GM23338 (cell line): ENCODE results near the gene FOXE3. TPM values are rescaled to one million over a fixed set of nuclear protein-coding genes. Genes with fewer than 3 reads are reported as not detected.

Experiments used
- ATAC-seq: fragments of 200-7000 bp; cut with Tn5 transposase; 3 replicates; pipeline ENCODE4 v1.9.1; 2020
- DNase-seq: peaks from one replicate; pipeline ENCODE4 v3.0.0-alpha.2; 2015; ENCODE audit warnings: low spot score
- H2AFZ ChIP-seq: fragments of 200-600 bp; sonication (generic); 2 replicates; pipeline ENCODE4 v1.8.0; 2016; ENCODE audit warnings: antibody characterized with exemption, mild to moderate bottlenecking, moderate library complexity
- H3F3A ChIP-seq: fragments of 200-600 bp; sonication (generic); replicated peaks from 2 replicates; pipeline ENCODE4 v1.8.0; 2017; ENCODE audit warnings: antibody characterized with exemption, mixed run types, low read depth
- H3K27ac ChIP-seq: fragments of 200-600 bp; sonication (generic); 2 replicates; pipeline ENCODE4 v1.6.1; 2016; ENCODE audit warnings: low read depth
- H3K27me3 ChIP-seq: fragments of 200-600 bp; sonication (generic); 2 replicates; pipeline ENCODE4 v1.8.0; 2016; ENCODE audit warnings: mild to moderate bottlenecking, mixed run types, moderate library complexity; ENCODE audit not compliant: insufficient read depth
- H3K36me3 ChIP-seq: fragments of 200-600 bp; sonication (generic); 2 replicates; pipeline ENCODE4 v1.8.0; 2016; ENCODE audit warnings: mild to moderate bottlenecking; ENCODE audit not compliant: insufficient read depth
- H3K4me1 ChIP-seq: fragments of 200-600 bp; sonication (generic); 2 replicates; pipeline ENCODE4 v1.8.0; 2016; ENCODE audit warnings: mild to moderate bottlenecking, moderate library complexity; ENCODE audit not compliant: insufficient read depth
- H3K4me2 ChIP-seq: fragments of 200-600 bp; sonication (generic); 2 replicates; pipeline ENCODE4 v1.7.1; 2017; ENCODE audit warnings: mixed run types
- H3K4me3 ChIP-seq: fragments of 200-600 bp; sonication (generic); 2 replicates; pipeline ENCODE4 v1.6.1; 2016; ENCODE audit warnings: mixed run types
- H3K79me2 ChIP-seq: fragments of 200-600 bp; sonication (generic); replicated peaks from 2 replicates; pipeline ENCODE4 v1.8.0; 2017; ENCODE audit warnings: mild to moderate bottlenecking; ENCODE audit not compliant: insufficient read depth
- H3K9me2 ChIP-seq: fragments of 200-600 bp; sonication (generic); 2 replicates; pipeline ENCODE4 v1.8.0; 2017; ENCODE audit not compliant: insufficient read depth
- H4K20me1 ChIP-seq: fragments of 200-600 bp; sonication (generic); replicated peaks from 2 replicates; pipeline ENCODE4 v1.8.0; 2017; ENCODE audit warnings: mild to moderate bottlenecking; ENCODE audit not compliant: insufficient read depth
- H3K27ac Mint-ChIP-seq: 2 replicates; pipeline ENCODE4 v1.8.0; 2020; ENCODE audit warnings: inconsistent platforms, mild to moderate bottlenecking, moderate library complexity, mixed read lengths
- H3K27me3 Mint-ChIP-seq: 3 replicates; pipeline ENCODE4 v1.8.0; 2022; ENCODE audit warnings: low read depth, mild to moderate bottlenecking, moderate library complexity, mixed read lengths, inconsistent platforms; ENCODE audit not compliant: insufficient read depth, poor library complexity
- H3K36me3 Mint-ChIP-seq: 3 replicates; pipeline ENCODE4 v1.8.0; 2021; ENCODE audit warnings: low read depth, mild to moderate bottlenecking, inconsistent platforms, moderate library complexity, mixed read lengths
- H3K4me1 Mint-ChIP-seq: 3 replicates; pipeline ENCODE4 v1.8.0; 2020; ENCODE audit warnings: mild to moderate bottlenecking, inconsistent platforms, mixed read lengths
- H3K4me3 Mint-ChIP-seq: 3 replicates; pipeline ENCODE4 v1.8.0; 2021; ENCODE audit warnings: moderate library complexity, mild to moderate bottlenecking, inconsistent platforms, mixed read lengths
- H3K9me3 Mint-ChIP-seq: 3 replicates; pipeline ENCODE4 v1.8.0; 2020; ENCODE audit warnings: moderate library complexity, mild to moderate bottlenecking, inconsistent platforms, mixed read lengths
- CREB1 ChIP-seq: fragments of 250-450 bp; sonication (Bioruptor Pico); IDR thresholded peaks from 2 replicates; pipeline ENCODE4 v1.5.0; 2020; ENCODE audit warnings: low read depth, mild to moderate bottlenecking, moderate library complexity
- EZH2phosphoT487 ChIP-seq: fragments of 200-600 bp; sonication (generic); IDR thresholded peaks from one replicate; pipeline ENCODE4 v1.8.1; 2018; ENCODE audit warnings: antibody characterized with exemption; ENCODE audit not compliant: unreplicated experiment
- JUNB ChIP-seq: IDR thresholded peaks from one replicate; pipeline ENCODE4 v1.6.1; 2016; ENCODE audit warnings: antibody characterized with exemption; ENCODE audit not compliant: unreplicated experiment
- NANOG ChIP-seq: IDR thresholded peaks from 2 replicates; pipeline ENCODE4 v1.6.1; 2016; ENCODE audit warnings: antibody characterized with exemption, borderline replicate concordance
- STAT1 ChIP-seq: IDR thresholded peaks from one replicate; pipeline ENCODE4 v1.6.1; 2016; ENCODE audit warnings: antibody characterized with exemption; ENCODE audit not compliant: unreplicated experiment
- ZNF114 ChIP-seq: fragments of 250-450 bp; sonication (Bioruptor Pico); IDR thresholded peaks from 2 replicates; pipeline ENCODE4 v1.5.0; 2020; ENCODE audit warnings: mild to moderate bottlenecking, moderate library complexity
- polyA plus RNA-seq: library from polyadenylated mRNA; unstranded; fragments of >200 nt; fragmentation: Nextera tagmentation; extraction: Ambion mirVana; gene quantifications from 2 replicates; pipeline ENCODE4 v1.2.1, GENCODE V29; 2016
- total RNA-seq: library from RNA; depleted of rRNA; stranded (reverse); fragments of >200 nt; shearing (Covaris generic); gene quantifications from 2 replicates; pipeline ENCODE4 v1.2.3, GENCODE V29; 2014
- TF ChIP-seq, protein P1 (sequence below): IDR thresholded peaks from 2 replicates; pipeline ENCODE4 v1.6.1; 2016; ENCODE audit warnings: antibody characterized with exemption
- TF ChIP-seq, protein P2 (sequence below): IDR thresholded peaks from one replicate; pipeline ENCODE4 v1.6.1; 2018; ENCODE audit warnings: antibody characterized with exemption; ENCODE audit not compliant: unreplicated experiment
- TF ChIP-seq, protein P3 (sequence below), 2 experiments: fragments of 200-600 bp in 1 of 2; sonication (generic) in 1 of 2; conservative IDR thresholded peaks; 2 replicates each; pipeline versions ENCODE4 v1.5.1 to v1.6.1; 2016 to 2017; ENCODE audit warnings: antibody characterized with exemption in 2 of 2, low read depth in 2 of 2, mild to moderate bottlenecking in 2 of 2, moderate library complexity in 1 of 2

Gene FOXE3
- total and polyA plus RNA-seq, 2 experiments from 2014 or later: not detected

DNA sequence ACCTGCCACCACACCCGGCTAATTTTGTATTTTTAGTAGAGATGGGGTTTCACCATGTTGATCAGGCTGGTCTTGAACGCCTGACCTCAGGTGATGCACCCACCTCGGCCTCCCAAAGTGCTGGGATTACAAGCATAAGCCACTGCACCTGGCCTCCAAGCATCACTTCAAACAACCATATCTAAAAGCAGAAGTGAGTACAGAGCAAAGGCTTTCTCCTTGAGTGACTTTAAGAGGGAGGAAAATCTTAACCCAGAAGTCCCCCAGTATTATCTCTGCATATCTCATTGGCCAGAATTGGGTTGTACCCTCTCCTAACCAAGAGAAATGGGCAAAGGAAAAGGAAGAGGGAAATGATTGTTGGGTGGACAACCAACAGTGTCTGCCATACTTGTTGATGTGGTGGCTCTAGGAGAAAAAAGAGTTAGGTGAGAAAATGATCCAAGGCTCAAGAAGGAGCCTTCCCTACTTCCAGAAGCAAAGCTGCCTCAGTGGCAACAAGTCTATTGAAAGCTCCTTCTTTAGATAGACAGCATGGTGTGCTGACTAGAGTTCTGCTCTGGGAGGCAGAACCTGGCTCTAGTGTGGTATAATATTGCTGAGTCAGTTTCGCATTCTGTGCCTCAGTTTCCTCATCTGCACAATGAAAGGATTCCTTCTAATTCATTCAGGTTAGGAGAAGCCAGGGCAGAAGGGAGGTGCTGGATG lies 16.8 kb upstream of the FOXE3 start:
- Mint-ChIP-seq H3K4me3 (no peak overlapping the region), H3K9me3 (no peaks in the 10 kb centered on the region), H3K36me3 (no peaks in the 10 kb centered on the region), H3K4me1 (no peaks in the 10 kb centered on the region), H3K27me3 (peaks cover 4% of the 10 kb centered on the region), H3K27ac (no peak overlapping the region)
- no peak overlapping the region for H3K27ac ChIP-seq
- no peaks in the 10 kb centered on the region for H3K79me2 ChIP-seq
- ATAC-seq (no peak), DNase-seq (no peak)
- no peaks in the 10 kb centered on the region for H4K20me1 ChIP-seq
- no peak overlapping the region for H3K4me3 ChIP-seq
- no peaks in the 10 kb centered on the region for H3K9me2 ChIP-seq
- TF ChIP-seq NANOG (no peak), JUNB (no peak), ZNF114 (CRISPR knock-in tag) (no peak), STAT1 (no peak)
- TF ChIP-seq, protein P1, sequence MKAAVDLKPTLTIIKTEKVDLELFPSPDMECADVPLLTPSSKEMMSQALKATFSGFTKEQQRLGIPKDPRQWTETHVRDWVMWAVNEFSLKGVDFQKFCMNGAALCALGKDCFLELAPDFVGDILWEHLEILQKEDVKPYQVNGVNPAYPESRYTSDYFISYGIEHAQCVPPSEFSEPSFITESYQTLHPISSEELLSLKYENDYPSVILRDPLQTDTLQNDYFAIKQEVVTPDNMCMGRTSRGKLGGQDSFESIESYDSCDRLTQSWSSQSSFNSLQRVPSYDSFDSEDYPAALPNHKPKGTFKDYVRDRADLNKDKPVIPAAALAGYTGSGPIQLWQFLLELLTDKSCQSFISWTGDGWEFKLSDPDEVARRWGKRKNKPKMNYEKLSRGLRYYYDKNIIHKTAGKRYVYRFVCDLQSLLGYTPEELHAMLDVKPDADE: no peak
- H3K36me3 ChIP-seq: no peaks in the 10 kb centered on the region
- H3F3A ChIP-seq: no peaks in the 10 kb centered on the region
- no peaks in the 10 kb centered on the region for H3K4me1 ChIP-seq
- no peak overlapping the region for H3K4me2 ChIP-seq
- H3K27me3 ChIP-seq: no peaks in the 10 kb centered on the region
- H2AFZ ChIP-seq: no peak overlapping the region

DNA sequence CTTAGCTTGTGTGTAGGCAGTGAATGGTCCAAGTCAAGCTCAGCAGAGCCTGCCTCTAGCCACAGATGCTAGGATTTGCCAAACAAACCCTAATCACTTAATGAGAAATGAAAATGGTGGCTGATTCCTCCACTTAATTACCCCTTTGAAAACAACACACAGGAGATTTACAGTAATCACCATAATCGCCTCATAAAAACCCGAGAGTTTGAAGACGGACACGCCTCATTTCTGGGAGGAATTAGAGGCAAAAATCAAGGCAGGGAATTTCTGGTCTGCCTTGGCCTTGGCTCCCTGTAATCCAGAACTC lies 16.3 kb upstream of the FOXE3 start:
- H3K4me2 ChIP-seq: no peak overlapping the region
- no peaks in the 10 kb centered on the region for H3K79me2 ChIP-seq
- no peaks in the 10 kb centered on the region for H3K9me3 Mint-ChIP-seq
- H3K27ac Mint-ChIP-seq: no peak overlapping the region
- no peak for ATAC-seq
- no peaks in the 10 kb centered on the region for H3K36me3 Mint-ChIP-seq
- H3K4me3 Mint-ChIP-seq: no peak overlapping the region
- TF ChIP-seq EZH2phosphoT487 (no peak), CREB1 (no peak)
- TF ChIP-seq, protein P2, sequence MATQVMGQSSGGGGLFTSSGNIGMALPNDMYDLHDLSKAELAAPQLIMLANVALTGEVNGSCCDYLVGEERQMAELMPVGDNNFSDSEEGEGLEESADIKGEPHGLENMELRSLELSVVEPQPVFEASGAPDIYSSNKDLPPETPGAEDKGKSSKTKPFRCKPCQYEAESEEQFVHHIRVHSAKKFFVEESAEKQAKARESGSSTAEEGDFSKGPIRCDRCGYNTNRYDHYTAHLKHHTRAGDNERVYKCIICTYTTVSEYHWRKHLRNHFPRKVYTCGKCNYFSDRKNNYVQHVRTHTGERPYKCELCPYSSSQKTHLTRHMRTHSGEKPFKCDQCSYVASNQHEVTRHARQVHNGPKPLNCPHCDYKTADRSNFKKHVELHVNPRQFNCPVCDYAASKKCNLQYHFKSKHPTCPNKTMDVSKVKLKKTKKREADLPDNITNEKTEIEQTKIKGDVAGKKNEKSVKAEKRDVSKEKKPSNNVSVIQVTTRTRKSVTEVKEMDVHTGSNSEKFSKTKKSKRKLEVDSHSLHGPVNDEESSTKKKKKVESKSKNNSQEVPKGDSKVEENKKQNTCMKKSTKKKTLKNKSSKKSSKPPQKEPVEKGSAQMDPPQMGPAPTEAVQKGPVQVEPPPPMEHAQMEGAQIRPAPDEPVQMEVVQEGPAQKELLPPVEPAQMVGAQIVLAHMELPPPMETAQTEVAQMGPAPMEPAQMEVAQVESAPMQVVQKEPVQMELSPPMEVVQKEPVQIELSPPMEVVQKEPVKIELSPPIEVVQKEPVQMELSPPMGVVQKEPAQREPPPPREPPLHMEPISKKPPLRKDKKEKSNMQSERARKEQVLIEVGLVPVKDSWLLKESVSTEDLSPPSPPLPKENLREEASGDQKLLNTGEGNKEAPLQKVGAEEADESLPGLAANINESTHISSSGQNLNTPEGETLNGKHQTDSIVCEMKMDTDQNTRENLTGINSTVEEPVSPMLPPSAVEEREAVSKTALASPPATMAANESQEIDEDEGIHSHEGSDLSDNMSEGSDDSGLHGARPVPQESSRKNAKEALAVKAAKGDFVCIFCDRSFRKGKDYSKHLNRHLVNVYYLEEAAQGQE: no peak
- TF ChIP-seq, protein P1: no peak
- TF ChIP-seq, protein P3, sequence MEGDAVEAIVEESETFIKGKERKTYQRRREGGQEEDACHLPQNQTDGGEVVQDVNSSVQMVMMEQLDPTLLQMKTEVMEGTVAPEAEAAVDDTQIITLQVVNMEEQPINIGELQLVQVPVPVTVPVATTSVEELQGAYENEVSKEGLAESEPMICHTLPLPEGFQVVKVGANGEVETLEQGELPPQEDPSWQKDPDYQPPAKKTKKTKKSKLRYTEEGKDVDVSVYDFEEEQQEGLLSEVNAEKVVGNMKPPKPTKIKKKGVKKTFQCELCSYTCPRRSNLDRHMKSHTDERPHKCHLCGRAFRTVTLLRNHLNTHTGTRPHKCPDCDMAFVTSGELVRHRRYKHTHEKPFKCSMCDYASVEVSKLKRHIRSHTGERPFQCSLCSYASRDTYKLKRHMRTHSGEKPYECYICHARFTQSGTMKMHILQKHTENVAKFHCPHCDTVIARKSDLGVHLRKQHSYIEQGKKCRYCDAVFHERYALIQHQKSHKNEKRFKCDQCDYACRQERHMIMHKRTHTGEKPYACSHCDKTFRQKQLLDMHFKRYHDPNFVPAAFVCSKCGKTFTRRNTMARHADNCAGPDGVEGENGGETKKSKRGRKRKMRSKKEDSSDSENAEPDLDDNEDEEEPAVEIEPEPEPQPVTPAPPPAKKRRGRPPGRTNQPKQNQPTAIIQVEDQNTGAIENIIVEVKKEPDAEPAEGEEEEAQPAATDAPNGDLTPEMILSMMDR (conservative IDR thresholded peaks at IDR 0.05; ENCODE audit: low read depth in 2 of 2): no peak
- H3K36me3 ChIP-seq: no peaks in the 10 kb centered on the region
- peaks cover 4% of the 10 kb centered on the region for H3K27me3 Mint-ChIP-seq
- H3K4me3 ChIP-seq: no peak overlapping the region
- no peaks in the 10 kb centered on the region for H4K20me1 ChIP-seq
- H3K27me3 ChIP-seq: no peaks in the 10 kb centered on the region
- H3K4me1 Mint-ChIP-seq: no peaks in the 10 kb centered on the region
- no peak for DNase-seq
- no peaks in the 10 kb centered on the region for H3K9me2 ChIP-seq
- no peaks in the 10 kb centered on the region for H3K4me1 ChIP-seq
- no peaks in the 10 kb centered on the region for H3F3A ChIP-seq
- no peak overlapping the region for H2AFZ ChIP-seq
- no peak overlapping the region for H3K27ac ChIP-seq
